A549 treated with DMSO at 1 μM for 4 hours (cell line): ENCODE results near the gene FBL. TPM values are rescaled to one million over a fixed set of nuclear protein-coding genes. Genes with fewer than 3 reads are reported as not detected.

Experiments
- total RNA-seq: library from RNA; stranded (reverse); fragments of 200-300 nt; extraction: Qiagen RNA extraction; gene quantifications from 5 replicates; pipeline ENCODE4 v1.2.3, GENCODE V29; 2022; ENCODE audit warnings: low read depth

Gene FBL
- total RNA-seq: 689 to 764 TPM (median 720 TPM) in 5 replicates

GRCh38 chr19:39845933-39846677, at the start of gene FBL:
Gene FBL, minus strand, starts transcription at chr19:39846379. Its CDS starts 79 bp downstream, at chr19:39846300.

GRCh38 chr19:39833464-39834286, 12.5 kb downstream of the FBL start, which contains the start of gene DYRK1B:
Gene DYRK1B, minus strand, starts transcription at chr19:39834162. Its CDS starts 2,295 bp downstream, at chr19:39831867.

Other genes with a start within 250 kb of the FBL start
- gene LGALS13, start 243.9 kb downstream of the FBL start, total RNA-seq: not detected in 5 replicates
- not detected in 5 replicates for gene LGALS16, start 190.5 kb downstream of the FBL start, total RNA-seq
- not detected in 5 replicates for gene LGALS14, start 141.9 kb downstream of the FBL start, total RNA-seq
- gene CLC, start 108.3 kb downstream of the FBL start, total RNA-seq: not detected in 5 replicates
- gene LEUTX, start 67.5 kb downstream of the FBL start, total RNA-seq: not detected in 5 replicates
- 18.8 to 23.9 TPM (median 20.9 TPM) in 5 replicates for gene DYRK1B, start 12.2 kb downstream of the FBL start, total RNA-seq
- 0.68 to 1.3 TPM (median 1.1 TPM) in 5 replicates for gene FCGBP, start 88.3 kb upstream of the FBL start, total RNA-seq
- 268 to 302 TPM (median 285 TPM) in 5 replicates for gene PSMC4, start 124.8 kb upstream of the FBL start, total RNA-seq
- 2.0 to 2.3 TPM (median 2.1 TPM) in 5 replicates for gene ZNF546, start 150.7 kb upstream of the FBL start, total RNA-seq
- gene ZNF780B, start 209.9 kb upstream of the FBL start, total RNA-seq: 4.5 to 7.9 TPM (median 6.9 TPM) in 5 replicates
- gene ZNF780A, start 244.6 kb upstream of the FBL start, total RNA-seq: 25.3 to 31.5 TPM (median 30.3 TPM) in 5 replicates